ENCODE measurements around the gene IL15RA.

GRCh38 chr10:6005856-6006395, 28.6 kb upstream of the IL15RA start:
- TF ChIP-seq CTCF (conservative IDR thresholded peaks at IDR 0.05), result no peak
- TF ChIP-seq ZFX (IDR thresholded peaks at IDR 0.05), result no peak
